Epidermal melanocyte (primary cell): Measurements from ENCODE around the gene IFI27L1.

Experiments used
- DNase-seq: peaks from one replicate; pipeline ENCODE4 v3.0.0; 2011; ENCODE audit warnings: low spot score; ENCODE audit not compliant: insufficient read length

IFI27L1 gene

DNA sequence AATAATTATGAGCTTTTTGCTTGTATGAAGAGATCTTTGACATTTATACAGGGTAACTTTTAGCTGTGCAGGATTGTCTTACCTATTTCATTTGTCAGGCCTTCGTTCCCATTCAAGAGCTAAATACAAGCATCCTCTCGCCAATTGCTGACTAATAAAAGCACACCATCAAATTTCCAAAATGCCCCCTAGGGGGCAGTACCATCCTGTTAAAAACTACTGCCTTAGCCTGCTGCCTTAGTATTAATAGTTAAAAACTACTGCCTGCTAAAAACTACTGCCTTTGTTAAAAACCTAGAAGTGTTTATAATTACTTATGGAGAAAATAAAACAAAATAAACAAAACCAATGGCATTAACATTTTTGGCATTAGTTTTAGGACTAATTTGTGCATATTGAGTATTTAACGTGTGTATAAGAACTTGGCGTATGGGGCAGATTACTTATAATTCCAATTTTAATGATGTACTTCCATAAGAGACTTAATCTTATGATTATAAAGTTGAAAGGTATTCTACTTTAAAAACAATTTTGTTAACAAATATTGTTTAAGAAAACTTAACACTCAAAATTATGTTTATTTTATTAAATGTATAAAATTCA is 51.3 kb downstream of the IFI27L1 start:
- peak; percentile 23 for DNase-seq

GRCh38 chr14:94135476-94135875 is 54.4 kb downstream of the IFI27L1 start:
- no peak for DNase-seq

GRCh38 chr14:94136575-94137331 is 55.6 kb downstream of the IFI27L1 start:
- peak; percentile 72 for DNase-seq

GRCh38 chr14:94138251-94138650 is 57.1 kb downstream of the IFI27L1 start:
- no peak for DNase-seq

DNA sequence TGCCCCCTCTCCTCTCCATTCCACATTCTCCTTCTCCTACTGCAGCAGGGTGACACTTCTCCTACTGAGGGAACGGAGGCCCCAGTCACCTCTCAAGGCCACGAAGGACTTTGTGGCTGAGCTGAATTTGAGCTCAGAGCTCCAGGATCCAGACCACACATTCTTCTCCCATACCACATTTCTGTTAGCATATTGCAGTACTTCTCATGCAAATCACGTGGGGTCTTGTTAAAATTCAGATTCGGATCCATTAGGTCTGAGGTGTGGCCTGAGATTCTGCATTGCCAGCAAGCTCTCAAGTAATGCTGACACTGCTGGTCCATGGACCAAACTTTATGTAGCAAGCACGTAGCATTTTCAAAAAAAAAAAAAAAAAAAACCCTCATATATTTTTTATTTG is 57.9 kb downstream of the IFI27L1 start:
- DNase-seq: no peak

DNA sequence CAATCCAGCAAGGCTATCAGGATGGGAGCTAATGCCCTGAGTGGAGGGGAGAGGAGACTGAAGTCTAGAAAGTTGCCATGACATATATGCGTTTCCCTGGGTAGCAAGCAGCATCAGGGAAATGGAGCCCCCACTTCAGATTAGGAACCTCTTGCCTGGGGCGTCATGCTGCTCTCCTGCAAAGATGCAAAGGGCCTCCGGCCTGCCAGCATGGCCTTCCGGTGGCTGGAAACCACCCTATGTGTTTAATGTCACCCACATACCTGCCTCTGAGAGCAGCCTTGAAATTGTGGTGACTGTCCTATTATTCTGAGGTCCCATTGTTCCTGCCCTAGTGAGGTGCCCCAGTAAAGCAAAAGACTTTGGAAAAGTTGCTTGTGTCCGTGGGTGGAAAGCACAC is 58.3 kb downstream of the IFI27L1 start:
- no peak for DNase-seq

- DNase-seq: no peak
These were observed 61.1 kb downstream of the IFI27L1 start for GRCh38 chr14:94142247-94142646.

DNA sequence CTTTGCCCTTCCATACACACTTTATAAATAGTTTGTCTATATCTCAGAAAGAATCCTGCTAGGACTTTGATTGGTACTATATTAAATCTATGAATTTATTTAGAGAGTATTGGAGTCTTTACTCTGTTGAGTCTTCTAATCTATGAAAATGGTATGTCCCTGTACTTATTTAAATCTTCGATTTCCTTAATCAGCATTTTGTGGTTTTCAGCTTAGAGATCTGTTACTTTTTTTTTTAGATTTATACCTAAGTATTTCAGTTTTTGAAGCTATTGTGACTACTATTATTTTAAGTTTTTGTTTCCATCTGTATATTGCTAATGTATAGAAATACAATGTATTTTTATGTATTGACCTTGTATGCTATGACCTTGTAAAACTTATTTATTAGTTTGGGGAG is 61.7 kb downstream of the IFI27L1 start:
- DNase-seq: no peak

DNA sequence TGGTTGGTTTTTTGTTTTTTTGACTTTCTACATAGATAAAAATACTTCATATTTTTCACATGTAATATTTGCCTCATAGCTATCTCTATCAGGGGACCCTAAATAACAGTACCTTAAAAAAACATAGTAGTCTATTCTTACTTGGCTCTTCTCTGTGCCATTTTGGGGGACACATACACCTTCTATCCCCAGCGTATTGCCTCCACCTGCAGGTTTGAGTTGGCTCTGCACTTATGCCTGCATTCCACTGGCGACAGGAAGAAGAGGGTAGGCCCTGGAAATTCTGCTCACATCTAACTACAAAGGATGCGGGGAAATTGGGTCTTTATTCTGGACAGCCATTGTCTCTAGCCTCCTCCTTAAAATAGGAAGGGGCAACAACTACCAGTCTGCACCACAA is 62.1 kb downstream of the IFI27L1 start:
- DNase-seq: no peak

- no peak for DNase-seq
These were observed 62.6 kb downstream of the IFI27L1 start for GRCh38 chr14:94143711-94144110.

- DNase-seq: no peak
These were observed 63.7 kb downstream of the IFI27L1 start for GRCh38 chr14:94144765-94145164.

DNA sequence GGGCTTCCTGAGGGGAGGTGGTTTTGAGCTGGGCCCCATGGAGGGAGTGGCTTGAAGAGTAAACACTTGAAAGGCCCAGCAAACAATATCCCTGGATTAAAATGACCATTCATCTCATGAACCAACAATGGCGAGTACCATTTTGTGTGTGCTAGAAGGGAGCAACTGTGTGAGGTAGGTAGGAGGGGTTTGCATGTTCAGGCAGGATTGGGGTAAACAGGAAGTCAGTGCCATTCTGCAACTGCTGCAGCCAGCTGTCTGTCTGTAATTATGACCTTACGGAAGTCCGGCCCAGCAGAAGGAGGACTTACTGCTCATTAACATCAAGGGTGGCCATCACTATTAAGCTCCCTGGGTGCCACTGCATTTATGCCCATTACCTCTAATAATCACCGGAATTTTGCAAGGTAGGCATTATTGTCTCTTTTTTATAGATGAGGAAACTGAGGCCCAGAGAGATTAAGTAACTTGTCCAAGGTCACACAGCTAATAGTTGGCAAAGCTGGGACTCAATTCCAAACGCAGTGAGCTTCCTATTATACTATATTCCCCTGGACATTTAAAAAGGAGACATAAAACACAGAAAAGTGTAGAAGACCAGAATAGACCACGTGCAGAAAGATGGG is 64.9 kb downstream of the IFI27L1 start:
- no peak for DNase-seq
